GM21390 (cell line): ENCODE data around the gene PLXNA2.

Source experiments
- ATAC-seq: cut with Tn5 transposase; IDR thresholded peaks from one replicate; pipeline ENCODE4 v1.9.1; 2021; ENCODE audit not compliant: unreplicated experiment

PLXNA2 gene

DNA sequence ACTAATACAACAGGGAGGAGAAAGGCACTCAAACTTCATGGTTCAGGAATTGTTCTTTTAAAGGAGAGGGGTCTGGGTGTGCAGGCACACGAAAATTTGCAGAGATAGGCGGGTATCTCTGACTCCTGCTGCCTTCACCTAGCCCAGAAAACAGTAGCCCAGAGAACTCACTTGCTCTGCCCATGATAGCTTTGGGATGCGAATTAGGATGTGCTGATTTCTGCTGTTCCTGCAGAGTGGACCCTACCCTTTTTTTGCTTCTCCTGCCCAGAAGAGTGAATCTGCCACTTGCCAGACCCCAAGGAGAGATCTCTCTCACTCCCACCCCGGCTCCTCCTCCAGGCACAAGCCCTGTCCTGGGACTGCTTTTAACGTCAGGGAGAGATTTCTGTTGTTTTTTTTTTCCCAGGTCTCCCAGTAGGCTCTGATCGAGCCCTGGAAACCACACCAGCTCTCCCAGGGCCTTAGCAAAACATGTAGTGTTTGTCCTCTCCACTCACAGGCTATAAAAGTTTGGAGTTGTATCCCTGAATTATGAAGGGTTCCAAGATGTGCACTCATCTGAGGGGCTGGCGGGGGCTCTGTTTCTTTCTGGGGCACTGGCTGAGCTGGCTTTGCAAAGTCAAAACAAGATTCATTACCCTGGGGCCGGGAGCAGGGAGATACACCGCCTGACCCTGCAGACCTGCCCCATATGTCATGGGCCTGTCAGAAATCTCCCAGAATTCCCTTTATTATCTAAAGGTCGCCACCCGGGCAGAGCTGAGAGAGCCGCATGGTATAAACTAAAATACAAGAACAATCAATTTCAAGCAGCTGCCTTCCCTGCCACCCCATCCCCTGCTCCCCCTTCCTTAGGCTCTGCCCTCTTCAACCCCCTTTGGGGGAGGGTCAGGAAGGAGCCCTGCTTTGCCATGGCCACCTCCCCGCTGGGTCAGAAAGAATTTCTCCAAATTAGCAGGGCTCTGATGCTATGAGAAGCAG lies 17.9 kb downstream of the PLXNA2 start:
- ATAC-seq = no peak

DNA sequence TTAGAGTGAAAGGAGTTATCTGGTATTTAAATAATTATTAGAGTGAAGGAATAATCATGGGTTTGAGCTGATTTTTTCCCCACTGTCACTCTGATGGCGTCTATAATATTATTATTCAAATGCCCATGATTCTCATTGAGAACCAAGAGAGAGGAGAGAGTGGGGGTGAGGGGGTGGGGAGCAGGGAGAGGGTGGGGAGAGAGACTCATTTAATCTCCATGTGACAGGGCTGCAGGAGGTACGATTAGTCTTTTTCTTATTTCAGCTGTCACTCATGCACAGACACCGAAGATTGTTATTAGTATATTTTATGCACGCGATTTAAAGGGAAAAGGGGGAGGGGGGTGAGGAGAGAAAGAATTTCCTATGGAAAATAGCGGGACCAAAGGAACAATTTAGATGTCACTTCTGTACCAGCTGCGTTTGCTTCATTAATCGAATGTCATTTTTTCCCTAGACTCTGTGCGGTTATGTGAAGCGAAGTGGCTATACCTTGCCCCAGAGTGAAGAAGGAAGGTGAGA lies 19.9 kb downstream of the PLXNA2 start:
- no peak for ATAC-seq

- ATAC-seq = no peak
Observed at GRCh38 chr1:208223136-208223535, 21.0 kb downstream of the PLXNA2 start.

GRCh38 chr1:208222376-208223126 lies 21.6 kb downstream of the PLXNA2 start:
- no peak for ATAC-seq

DNA sequence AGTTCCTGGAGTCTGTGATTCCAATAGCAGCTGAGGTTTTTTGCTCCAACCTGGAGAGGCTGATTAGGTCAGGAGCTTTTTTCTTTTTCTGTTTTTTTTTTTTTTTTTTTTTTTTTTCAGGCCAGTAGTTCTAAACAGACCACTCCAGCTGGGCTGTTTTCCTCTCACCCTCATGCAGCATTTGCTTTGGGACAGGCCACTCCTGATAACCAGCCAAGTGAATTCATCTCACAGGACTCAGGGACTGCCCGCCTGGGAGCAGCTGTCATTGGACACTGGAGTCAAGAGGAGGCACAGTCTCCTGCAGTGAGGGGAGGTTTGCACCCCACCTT lies 22.9 kb downstream of the PLXNA2 start:
- ATAC-seq = no peak

- no peak for ATAC-seq
Observed at GRCh38 chr1:208219659-208220282, 24.4 kb downstream of the PLXNA2 start.

GRCh38 chr1:208219098-208219658 lies 25.0 kb downstream of the PLXNA2 start:
- ATAC-seq = no peak

DNA sequence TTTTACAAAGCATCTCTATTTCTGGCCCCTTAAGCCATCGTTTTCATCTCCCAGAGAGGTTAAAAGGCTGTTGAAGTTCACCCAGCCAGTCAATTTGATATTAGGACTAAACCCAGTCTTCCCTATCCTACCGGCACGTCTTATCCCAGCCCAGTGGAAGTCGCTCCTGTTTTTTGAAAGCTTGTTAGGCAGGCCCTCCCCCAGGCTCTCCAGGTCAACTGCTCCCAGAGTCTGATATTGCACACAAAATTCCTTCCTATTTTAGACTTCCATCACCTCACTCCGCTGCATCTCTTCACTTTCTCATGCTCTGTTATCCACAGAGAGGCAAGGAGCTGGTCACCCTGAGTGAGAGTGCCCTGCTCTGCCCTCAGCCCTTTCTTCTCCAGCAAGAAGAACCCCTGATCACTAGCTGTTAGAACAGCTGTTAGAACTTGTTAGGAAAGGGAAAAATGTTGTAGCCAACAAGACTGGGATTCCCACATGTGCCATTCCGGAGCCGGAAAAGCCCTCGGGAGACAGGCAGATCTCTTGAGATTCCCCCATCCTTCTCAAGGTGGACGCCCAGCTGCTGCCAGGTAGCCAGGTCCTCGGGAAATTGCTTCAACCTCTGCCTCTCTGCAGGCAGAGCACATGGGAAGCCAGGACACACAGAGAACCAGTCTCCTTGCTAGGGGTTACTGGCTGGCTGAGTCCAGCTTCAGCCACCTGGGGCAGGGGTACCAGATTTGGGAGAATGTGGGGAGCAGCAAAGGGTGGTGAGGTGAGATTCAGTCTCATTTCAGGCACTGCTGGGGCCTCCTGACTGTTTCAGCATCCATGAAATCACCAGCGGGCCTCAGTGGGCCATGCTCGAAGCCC lies 25.7 kb downstream of the PLXNA2 start:
- no peak for ATAC-seq

- no peak for ATAC-seq
Observed at GRCh38 chr1:208217781-208218180, 26.4 kb downstream of the PLXNA2 start.

- ATAC-seq = no peak
Observed at GRCh38 chr1:208216806-208217205, 27.4 kb downstream of the PLXNA2 start.

DNA sequence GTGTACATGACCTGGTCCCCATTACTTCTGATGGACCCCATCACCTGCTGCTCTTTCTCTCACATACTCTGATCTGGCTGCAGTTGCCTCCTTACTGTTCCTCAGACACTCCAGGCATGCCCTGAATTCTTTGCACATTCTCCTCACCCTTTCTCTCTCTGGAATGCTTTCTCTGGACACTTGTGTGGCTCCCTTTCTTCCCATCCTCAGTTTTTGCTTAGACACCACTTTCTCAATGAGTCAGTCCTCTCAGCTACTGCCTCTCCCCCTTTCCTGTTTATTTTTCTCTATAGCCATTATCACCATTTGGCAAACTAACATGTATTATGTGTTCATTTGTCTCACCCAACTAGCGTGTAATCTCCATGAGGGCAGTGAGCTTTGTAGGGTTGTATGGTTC lies 28.1 kb downstream of the PLXNA2 start:
- ATAC-seq = no peak

DNA sequence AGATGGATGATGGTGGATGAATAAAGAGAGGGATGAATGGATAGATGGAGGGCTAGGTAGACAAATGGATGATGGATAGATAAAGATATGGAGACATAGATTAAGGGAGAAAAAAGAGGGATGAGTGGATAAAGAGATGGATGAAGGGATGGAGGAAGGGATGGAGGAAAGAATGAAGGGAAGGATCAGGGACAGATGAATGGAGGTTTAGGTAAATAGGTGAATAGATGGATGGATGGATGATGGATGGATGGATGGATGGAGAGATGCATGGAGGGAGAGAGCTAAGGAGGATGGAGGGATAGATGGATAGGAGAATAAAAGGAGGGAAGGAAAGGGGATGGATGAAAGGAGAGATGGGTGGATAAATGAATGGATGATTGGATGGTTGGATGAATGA lies 28.8 kb downstream of the PLXNA2 start:
- ATAC-seq = no peak

GRCh38 chr1:208213786-208214185 lies 30.4 kb downstream of the PLXNA2 start:
- ATAC-seq = no peak

GRCh38 chr1:208212893-208213292 lies 31.3 kb downstream of the PLXNA2 start:
- ATAC-seq = no peak

- ATAC-seq = no peak
Observed at GRCh38 chr1:208211921-208212843, 32.0 kb downstream of the PLXNA2 start.

- no peak for ATAC-seq
Observed at GRCh38 chr1:208209896-208210589, 34.1 kb downstream of the PLXNA2 start.

GRCh38 chr1:208209286-208209685 lies 34.9 kb downstream of the PLXNA2 start:
- ATAC-seq = no peak

DNA sequence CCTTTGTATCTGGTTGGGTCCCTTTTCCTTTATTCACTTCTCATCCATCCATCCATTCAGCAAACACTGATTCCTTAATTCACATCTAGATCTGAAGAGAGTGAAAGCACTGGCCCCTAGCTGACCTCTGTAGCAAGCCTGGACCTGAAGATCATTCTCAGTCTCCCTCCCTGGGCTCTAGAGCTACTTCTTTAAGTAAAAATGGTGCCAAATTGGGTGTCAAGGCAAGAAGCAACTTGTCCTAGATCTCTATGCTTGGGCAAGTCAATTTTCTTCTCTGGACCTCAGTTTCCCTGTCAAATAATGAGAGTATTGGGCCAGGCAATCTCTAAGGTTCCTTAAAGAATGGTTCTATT lies 36.1 kb downstream of the PLXNA2 start:
- no peak for ATAC-seq
